H9 (cell line): Measurements from ENCODE around the gene NUTF2. TPM values are rescaled to one million over a fixed set of nuclear protein-coding genes. Genes with fewer than 3 reads are reported as not detected.

Experiments used
- DNase-seq: peaks from one replicate; pipeline ENCODE4 v3.0.0-alpha.2; 2017
- H2AFZ ChIP-seq: one replicate; pipeline ENCODE4 v1.6.1; 2013; ENCODE audit warnings: mild to moderate bottlenecking, low read length, control low read depth, moderate library complexity
- H2AK5ac ChIP-seq: 2 replicates; pipeline ENCODE4 v1.6.1; 2013; ENCODE audit warnings: low read length, control low read depth, mixed read lengths; ENCODE audit not compliant: insufficient read length
- H2BK120ac ChIP-seq: one replicate; pipeline ENCODE4 v1.6.1; 2013; ENCODE audit warnings: low read depth, mild to moderate bottlenecking, low read length, control low read depth, inconsistent platforms; ENCODE audit not compliant: poor library complexity, severe bottlenecking
- H2BK12ac ChIP-seq: 2 replicates; pipeline ENCODE4 v1.6.1; 2013; ENCODE audit warnings: low read length, control low read depth, mixed read lengths, low read depth; ENCODE audit not compliant: insufficient read length
- H2BK15ac ChIP-seq: 2 replicates; pipeline ENCODE4 v1.6.1; 2013; ENCODE audit warnings: low read depth, low read length, control low read depth
- H2BK20ac ChIP-seq: one replicate; pipeline ENCODE4 v1.6.1; 2013; ENCODE audit warnings: low read depth, mild to moderate bottlenecking, low read length, control low read depth, inconsistent platforms; ENCODE audit not compliant: poor library complexity, severe bottlenecking
- H2BK5ac ChIP-seq: 2 replicates; pipeline ENCODE4 v1.6.1; 2013; ENCODE audit warnings: low read length, control low read depth, mixed read lengths; ENCODE audit not compliant: insufficient read length
- H3K14ac ChIP-seq: 2 replicates; pipeline ENCODE4 v1.6.1; 2013; ENCODE audit warnings: low read length, control low read depth; ENCODE audit not compliant: insufficient read depth
- H3K18ac ChIP-seq: 2 replicates; pipeline ENCODE4 v1.6.1; 2013; ENCODE audit warnings: low read depth, mild to moderate bottlenecking, mixed read lengths, low read length, control low read depth; ENCODE audit not compliant: insufficient read length
- H3K23ac ChIP-seq: 2 replicates; pipeline ENCODE4 v1.6.1; 2013; ENCODE audit warnings: low read length, control low read depth, mixed read lengths, low read depth; ENCODE audit not compliant: insufficient read length
- H3K23me2 ChIP-seq: 2 replicates; pipeline ENCODE4 v1.6.1; 2013; ENCODE audit warnings: low read depth, mild to moderate bottlenecking, mixed read lengths, low read length, control low read depth; ENCODE audit not compliant: insufficient read length, poor library complexity, severe bottlenecking
- H3K27ac ChIP-seq: 2 replicates; pipeline ENCODE4 v1.5.1; 2013; ENCODE audit warnings: low read length, control low read depth, mixed read lengths, low read depth; ENCODE audit not compliant: insufficient read length
- H3K27me3 ChIP-seq: 2 replicates; pipeline ENCODE4 v1.6.1; 2013; ENCODE audit warnings: low read length, control low read depth, inconsistent platforms; ENCODE audit not compliant: insufficient read depth
- H3K4ac ChIP-seq: 2 replicates; pipeline ENCODE4 v1.6.1; 2013; ENCODE audit warnings: low read depth, mild to moderate bottlenecking, control low read depth, inconsistent platforms, low read length, moderate library complexity
- H3K4me1 ChIP-seq: 2 replicates; pipeline ENCODE4 v1.6.1; 2013; ENCODE audit warnings: low read length, control low read depth, inconsistent platforms; ENCODE audit not compliant: insufficient read depth
- H3K4me2 ChIP-seq: 2 replicates; pipeline ENCODE4 v1.6.1; 2013; ENCODE audit warnings: low read length, control low read depth, mixed read lengths; ENCODE audit not compliant: insufficient read length, insufficient read depth
- H3K56ac ChIP-seq: 2 replicates; pipeline ENCODE4 v1.6.1; 2013; ENCODE audit warnings: low read depth, mild to moderate bottlenecking, mixed read lengths, low read length, control low read depth; ENCODE audit not compliant: insufficient read length
- H3K79me1 ChIP-seq: 2 replicates; pipeline ENCODE4 v1.6.1; 2013; ENCODE audit warnings: low read depth, mild to moderate bottlenecking, moderate library complexity, low read length, control low read depth, inconsistent platforms; ENCODE audit not compliant: insufficient read depth, poor library complexity, severe bottlenecking
- H3K79me2 ChIP-seq: 2 replicates; pipeline ENCODE4 v1.6.1; 2013; ENCODE audit warnings: low read length, control low read depth, inconsistent platforms; ENCODE audit not compliant: insufficient read depth
- H3K9ac ChIP-seq: 2 replicates; pipeline ENCODE4 v1.6.1; 2013; ENCODE audit warnings: low read length, control low read depth, mixed read lengths; ENCODE audit not compliant: insufficient read length; ENCODE audit errors: extremely low read depth
- H3K9me3 ChIP-seq: one replicate; pipeline ENCODE4 v1.6.1; 2013; ENCODE audit warnings: low read depth, low read length, inconsistent platforms; ENCODE audit not compliant: control insufficient read depth
- H3T11ph ChIP-seq: one replicate; pipeline ENCODE4 v1.6.1; 2013; ENCODE audit warnings: mild to moderate bottlenecking, low read length, control low read depth, inconsistent platforms
- H4K20me1 ChIP-seq: one replicate; pipeline ENCODE4 v1.6.1; 2013; ENCODE audit not compliant: control insufficient read depth, insufficient read length, insufficient read depth
- H4K5ac ChIP-seq: 2 replicates; pipeline ENCODE4 v1.6.1; 2013; ENCODE audit warnings: low read depth, mild to moderate bottlenecking, mixed read lengths, low read length, control low read depth; ENCODE audit not compliant: insufficient read length
- H4K8ac ChIP-seq: replicated peaks from 2 replicates; pipeline ENCODE4 v1.6.1; 2013; ENCODE audit warnings: low read length, control low read depth, mixed read lengths, low read depth; ENCODE audit not compliant: insufficient read length
- H4K91ac ChIP-seq: 2 replicates; pipeline ENCODE4 v1.6.1; 2013; ENCODE audit warnings: low read depth, mild to moderate bottlenecking, moderate library complexity, mixed read lengths, low read length, control low read depth; ENCODE audit not compliant: insufficient read length
- H3K27ac Mint-ChIP-seq, 3 experiments: 2 replicates in 2 of 3; 3 replicates in 1 of 3; pipeline ENCODE4 v1.8.0; 2020 to 2021; ENCODE audit warnings: mixed read lengths in 3 of 3, mild to moderate bottlenecking in 1 of 3, moderate library complexity in 1 of 3
- H3K27me3 Mint-ChIP-seq: 2 replicates; pipeline ENCODE4 v1.8.0; 2021; ENCODE audit warnings: low read depth, mild to moderate bottlenecking, moderate library complexity, mixed read lengths
- H3K36me3 Mint-ChIP-seq, 3 experiments: 2 replicates in 2 of 3; 3 replicates in 1 of 3; pipeline ENCODE4 v1.8.0; 2020 to 2021; ENCODE audit warnings: low read depth in 3 of 3, mixed read lengths in 3 of 3; ENCODE audit not compliant: insufficient read depth in 1 of 3
- H3K4me1 Mint-ChIP-seq, 2 experiments: 2 replicates each; pipeline ENCODE4 v1.8.0; 2020; ENCODE audit warnings: mixed read lengths in 2 of 2
- H3K4me3 Mint-ChIP-seq, 2 experiments: 2 replicates in 1 of 2; 3 replicates in 1 of 2; pipeline ENCODE4 v1.8.0; 2020 to 2021; ENCODE audit warnings: mild to moderate bottlenecking in 2 of 2, mixed read lengths in 2 of 2, moderate library complexity in 1 of 2
- H3K9me3 Mint-ChIP-seq, 2 experiments: 2 replicates in 1 of 2; 3 replicates in 1 of 2; pipeline ENCODE4 v1.8.0; 2020; ENCODE audit warnings: mild to moderate bottlenecking in 2 of 2, mixed read lengths in 2 of 2, moderate library complexity in 1 of 2
- WGBS: extraction: QIAGEN DNeasy Blood & Tissue Kit; methylation state at CpG from one replicate; pipeline ENCODE4 v1.1.7; 2013; ENCODE audit warnings: missing lambda C conversion rate, low lambda C conversion rate, mixed read lengths; ENCODE audit not compliant: insufficient read length; ENCODE audit errors: extremely low coverage; 5-methylcytosine and 5-hydroxymethylcytosine counted together
- total RNA-seq: library from RNA; stranded (reverse); gene quantifications from 2 replicates; pipeline ENCODE4 v1.2.1, GENCODE V29; 2021
- TF ChIP-seq, protein P1 (sequence below): fragments of 200-600 bp; sonication (generic); conservative IDR thresholded peaks from 3 replicates; pipeline ENCODE4 v1.8.0; 2021; ENCODE audit warnings: antibody characterized with exemption, mild to moderate bottlenecking

NUTF2 gene
- total RNA-seq, 1 experiment from 2014 or later, result 198 TPM

DNA sequence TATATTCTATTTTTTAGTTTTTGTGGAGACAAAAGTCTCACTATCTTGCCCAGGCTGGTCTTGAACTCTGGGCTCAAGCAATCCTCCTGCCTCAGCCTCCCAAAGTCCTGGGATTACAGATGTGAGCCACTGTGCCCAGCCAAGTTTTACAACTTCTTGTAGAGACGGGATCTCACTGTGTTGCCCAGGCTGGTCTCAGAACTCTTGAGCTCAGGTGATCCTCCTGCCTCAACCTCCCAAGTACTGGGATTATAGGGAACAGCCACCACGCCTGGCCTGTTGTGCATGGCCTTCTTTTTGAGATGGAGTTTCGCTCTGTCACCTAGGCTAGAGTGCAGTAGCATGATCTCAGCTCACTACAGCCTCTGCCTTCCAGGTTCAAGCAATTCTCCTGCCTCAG is 6.9 kb downstream of the NUTF2 start:
- no peak overlapping the region for H3K18ac ChIP-seq
- no CpG with 5 or more reads among the region's 3 CpGs for WGBS
- no peak overlapping the region for H2BK20ac ChIP-seq
- H2AK5ac ChIP-seq, result no peak overlapping the region
- no peak overlapping the region for H2BK15ac ChIP-seq
- no peak overlapping the region for H3K27ac ChIP-seq
- no peaks in the 10 kb centered on the region for H3K23me2 ChIP-seq
- no peak overlapping the region for H2BK12ac ChIP-seq
- H3K23ac ChIP-seq, result no peak overlapping the region
- H3K9me3 Mint-ChIP-seq, result peaks cover 0 to 2% of the 10 kb centered on the region in 2 experiments; a peak in 1 of 5 replicates
- no peak overlapping the region for H2BK5ac ChIP-seq
- no peak overlapping the region for H3K14ac ChIP-seq
- H3T11ph ChIP-seq, result no peak overlapping the region
- no peak overlapping the region for H4K5ac ChIP-seq
- peaks cover 10 to 25% (median 21%) of the 10 kb centered on the region in 3 experiments for H3K36me3 Mint-ChIP-seq
- peaks cover 6% of the 10 kb centered on the region; the same call in 1 of the 2 replicates for H3K4me1 ChIP-seq
- no peaks in the 10 kb centered on the region for H3K9me3 ChIP-seq
- H3K4me2 ChIP-seq, result no peak overlapping the region
- DNase-seq, result no peak
- TF ChIP-seq, protein P1, sequence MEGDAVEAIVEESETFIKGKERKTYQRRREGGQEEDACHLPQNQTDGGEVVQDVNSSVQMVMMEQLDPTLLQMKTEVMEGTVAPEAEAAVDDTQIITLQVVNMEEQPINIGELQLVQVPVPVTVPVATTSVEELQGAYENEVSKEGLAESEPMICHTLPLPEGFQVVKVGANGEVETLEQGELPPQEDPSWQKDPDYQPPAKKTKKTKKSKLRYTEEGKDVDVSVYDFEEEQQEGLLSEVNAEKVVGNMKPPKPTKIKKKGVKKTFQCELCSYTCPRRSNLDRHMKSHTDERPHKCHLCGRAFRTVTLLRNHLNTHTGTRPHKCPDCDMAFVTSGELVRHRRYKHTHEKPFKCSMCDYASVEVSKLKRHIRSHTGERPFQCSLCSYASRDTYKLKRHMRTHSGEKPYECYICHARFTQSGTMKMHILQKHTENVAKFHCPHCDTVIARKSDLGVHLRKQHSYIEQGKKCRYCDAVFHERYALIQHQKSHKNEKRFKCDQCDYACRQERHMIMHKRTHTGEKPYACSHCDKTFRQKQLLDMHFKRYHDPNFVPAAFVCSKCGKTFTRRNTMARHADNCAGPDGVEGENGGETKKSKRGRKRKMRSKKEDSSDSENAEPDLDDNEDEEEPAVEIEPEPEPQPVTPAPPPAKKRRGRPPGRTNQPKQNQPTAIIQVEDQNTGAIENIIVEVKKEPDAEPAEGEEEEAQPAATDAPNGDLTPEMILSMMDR, result no peak
- peaks cover 41 to 50% of the 10 kb centered on the region in 2 experiments for H3K4me1 Mint-ChIP-seq
- H3K27me3 Mint-ChIP-seq, result no peaks in the 10 kb centered on the region
- H4K8ac ChIP-seq, result no peak overlapping the region
- H4K91ac ChIP-seq, result no peak overlapping the region
- H3K79me1 ChIP-seq, result peaks cover 2% of the 10 kb centered on the region
- no peaks in the 10 kb centered on the region for H3K27me3 ChIP-seq
- no peak overlapping the region for H3K27ac Mint-ChIP-seq
- no peak overlapping the region for H3K56ac ChIP-seq
- no peak overlapping the region for H3K9ac ChIP-seq
- no peak overlapping the region for H3K4me3 Mint-ChIP-seq
- no peak overlapping the region for H3K4ac ChIP-seq
- H4K20me1 ChIP-seq, result no peaks in the 10 kb centered on the region
- peaks cover 47% of the 10 kb centered on the region; the same call in 1 of the 2 replicates for H3K79me2 ChIP-seq
- no peak overlapping the region for H2AFZ ChIP-seq
- H2BK120ac ChIP-seq, result no peak overlapping the region
